Large intestine (tissue), 3 donors: ENCODE results near the gene PALD1. TPM values are rescaled to one million over a fixed set of nuclear protein-coding genes. Genes with fewer than 3 reads are reported as not detected.
"Not testable (repeated sequence)": the region's sequence is repeated elsewhere in the genome, so short reads cannot be mapped to it uniquely, and the experiment has no call there.

ENCODE experiments used
- DNase-seq, 2 donors: peaks; one replicate each; pipeline versions ENCODE4 v3.0.0 to v3.0.0-alpha.2; 2013
- H3K27ac ChIP-seq: one replicate; pipeline ENCODE4 v1.5.1; 2013; ENCODE audit warnings: low read length
- H3K27me3 ChIP-seq: 2 replicates; pipeline ENCODE4 v1.6.1; 2013; ENCODE audit warnings: low read length; ENCODE audit not compliant: control insufficient read depth, insufficient read depth
- H3K36me3 ChIP-seq: 2 replicates; pipeline ENCODE4 v1.6.1; 2013; ENCODE audit warnings: low read length; ENCODE audit not compliant: control insufficient read depth, insufficient read depth
- H3K4me1 ChIP-seq: one replicate; pipeline ENCODE4 v1.6.1; 2013; ENCODE audit warnings: low read length; ENCODE audit not compliant: control insufficient read depth, insufficient read depth
- H3K4me3 ChIP-seq: one replicate; pipeline ENCODE4 v1.5.1; 2013; ENCODE audit warnings: low read length
- H3K9me3 ChIP-seq: one replicate; pipeline ENCODE4 v1.6.1; 2013; ENCODE audit warnings: mild to moderate bottlenecking, low read depth, low read length, moderate library complexity; ENCODE audit not compliant: control insufficient read depth
- WGBS: methylation state at CpG from one replicate; pipeline ENCODE4 v1.1.5; 2013; ENCODE audit warnings: low lambda C conversion rate; ENCODE audit not compliant: insufficient coverage; 5-methylcytosine and 5-hydroxymethylcytosine counted together
- polyA plus RNA-seq: library from polyadenylated mRNA; unstranded; fragments of 120-200 nt; gene quantifications from one replicate; pipeline ENCODE4 v1.2.1, GENCODE V29; 2013

The PALD1 gene
- polyA plus RNA-seq, 1 donor = 6.1 TPM

- H3K27ac ChIP-seq = no peak overlapping the region
- no peaks in the 10 kb centered on the region for H3K36me3 ChIP-seq
- no peak overlapping the region for H3K4me3 ChIP-seq
- H3K9me3 ChIP-seq = peaks cover 4% of the 10 kb centered on the region
- WGBS = no CpG with 5 or more reads among the region's 2 CpGs
- no peaks in the 10 kb centered on the region for H3K4me1 ChIP-seq
- H3K27me3 ChIP-seq = no peaks in the 10 kb centered on the region
- no peak for DNase-seq
Observed at GRCh38 chr10:70605161-70605560, 126.6 kb downstream of the PALD1 start.

- no peaks in the 10 kb centered on the region for H3K9me3 ChIP-seq
- no peak overlapping the region for H3K4me3 ChIP-seq
- no peak for DNase-seq
- H3K4me1 ChIP-seq = no peaks in the 10 kb centered on the region
- H3K27me3 ChIP-seq = no peaks in the 10 kb centered on the region
- WGBS = no CpG with 5 or more reads among the region's 4 CpGs
- no peaks in the 10 kb centered on the region for H3K36me3 ChIP-seq
- no peak overlapping the region for H3K27ac ChIP-seq
Observed at GRCh38 chr10:70607936-70608335, 129.4 kb downstream of the PALD1 start.

GRCh38 chr10:70613941-70614340 is 135.4 kb downstream of the PALD1 start:
- no peaks in the 10 kb centered on the region for H3K9me3 ChIP-seq
- H3K27me3 ChIP-seq = no peaks in the 10 kb centered on the region
- no peaks in the 10 kb centered on the region for H3K4me1 ChIP-seq
- H3K4me3 ChIP-seq = no peak overlapping the region
- DNase-seq = no peak
- H3K36me3 ChIP-seq = no peaks in the 10 kb centered on the region
- WGBS = 50% methylated on average over 1 of the region's 2 CpGs
- no peak overlapping the region for H3K27ac ChIP-seq

- not testable (repeated sequence) for DNase-seq, H3K36me3 ChIP-seq, H3K27me3 ChIP-seq, H3K9me3 ChIP-seq, H3K27ac ChIP-seq, H3K4me1 ChIP-seq, H3K4me3 ChIP-seq
- no CpG with 5 or more reads among the region's 3 CpGs for WGBS
Observed at GRCh38 chr10:70614364-70614763, 135.8 kb downstream of the PALD1 start.

- no peak overlapping the region for H3K4me3 ChIP-seq
- peaks cover 2% of the 10 kb centered on the region for H3K9me3 ChIP-seq
- H3K27ac ChIP-seq = no peak overlapping the region
- no peak for DNase-seq
- no peaks in the 10 kb centered on the region for H3K4me1 ChIP-seq
- WGBS = no CpG with 5 or more reads among the region's 2 CpGs
- H3K36me3 ChIP-seq = no peaks in the 10 kb centered on the region
- H3K27me3 ChIP-seq = no peaks in the 10 kb centered on the region
Observed at GRCh38 chr10:70615211-70615610, 136.6 kb downstream of the PALD1 start.

- Histone ChIP-seq H3K27ac (no peak overlapping the region), H3K4me3 (no peak overlapping the region), H3K4me1 (no peaks in the 10 kb centered on the region), H3K36me3 (no peaks in the 10 kb centered on the region), H3K9me3 (peaks cover 5% of the 10 kb centered on the region), H3K27me3 (no peaks in the 10 kb centered on the region)
- DNase-seq = no peak
- WGBS = 86% methylated on average over 1 of the region's 7 CpGs
Observed at GRCh38 chr10:70615784-70616522, 137.4 kb downstream of the PALD1 start.

GRCh38 chr10:70616761-70617160 is 138.2 kb downstream of the PALD1 start:
- no peak overlapping the region for H3K27ac ChIP-seq
- H3K36me3 ChIP-seq = no peaks in the 10 kb centered on the region
- WGBS = no CpG with 5 or more reads among the region's 4 CpGs
- no peaks in the 10 kb centered on the region for H3K27me3 ChIP-seq
- no peak overlapping the region for H3K4me3 ChIP-seq
- no peak for DNase-seq
- no peaks in the 10 kb centered on the region for H3K4me1 ChIP-seq
- H3K9me3 ChIP-seq = peaks cover 5% of the 10 kb centered on the region

Other genes starting within 250 kb of the PALD1 start
- 137 TPM for gene PPA1, start 245.3 kb upstream of the PALD1 start, polyA plus RNA-seq
- gene NPFFR1, start 194.8 kb upstream of the PALD1 start, polyA plus RNA-seq = 0.31 TPM
- 6.3 TPM for gene LRRC20, start 96.1 kb upstream of the PALD1 start, polyA plus RNA-seq
- 64.1 TPM for gene EIF4EBP2, start 74.6 kb upstream of the PALD1 start, polyA plus RNA-seq
- gene NODAL, start 37.1 kb upstream of the PALD1 start, polyA plus RNA-seq = 0.33 TPM
- 2.0 TPM for gene PRF1, start 124.0 kb downstream of the PALD1 start, polyA plus RNA-seq
- gene ADAMTS14, start 193.7 kb downstream of the PALD1 start, polyA plus RNA-seq = 7.2 TPM